ENCODE results near the gene IPO13. TPM values are rescaled to one million over a fixed set of nuclear protein-coding genes. Genes with fewer than 3 reads are reported as not detected.

The IPO13 gene
- total RNA-seq, 1 donor from 2014 or later: 7.8 TPM

DNA sequence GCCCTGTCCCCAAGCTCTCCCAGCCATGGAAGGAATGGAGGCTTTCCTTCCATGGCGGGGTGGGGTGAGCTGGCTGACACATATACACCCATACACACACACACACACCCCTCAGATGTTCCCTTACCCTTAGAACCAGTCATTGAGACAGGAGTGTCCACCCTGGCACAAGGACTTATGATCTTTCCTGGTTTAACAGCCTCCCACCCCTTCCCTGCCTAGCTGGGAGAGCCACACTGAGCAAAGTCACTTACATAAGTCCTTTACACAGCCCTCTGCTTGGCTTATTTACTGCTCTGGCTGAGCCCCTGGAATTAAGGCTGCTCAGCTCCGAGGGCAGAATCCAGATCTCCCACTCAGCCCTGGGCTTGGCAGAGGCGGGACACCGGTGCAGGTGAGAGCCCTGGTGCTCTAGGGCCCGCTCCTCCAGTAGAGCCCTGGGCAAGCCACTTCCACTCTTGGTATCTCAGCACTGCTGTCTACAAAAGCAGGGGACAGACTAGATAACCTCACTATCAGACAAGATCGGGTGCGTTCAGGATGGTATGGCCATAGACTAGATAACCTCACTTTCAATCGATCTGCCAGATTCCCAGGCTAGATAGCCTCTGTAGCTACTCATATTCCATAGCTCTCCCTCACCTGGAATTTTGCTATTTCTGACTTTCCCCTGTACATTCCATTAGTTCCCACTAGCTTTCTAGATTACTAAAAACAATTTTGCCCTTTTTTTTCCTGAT, 67.8 kb downstream of the IPO13 start:
- no peak for DNase-seq

DNA sequence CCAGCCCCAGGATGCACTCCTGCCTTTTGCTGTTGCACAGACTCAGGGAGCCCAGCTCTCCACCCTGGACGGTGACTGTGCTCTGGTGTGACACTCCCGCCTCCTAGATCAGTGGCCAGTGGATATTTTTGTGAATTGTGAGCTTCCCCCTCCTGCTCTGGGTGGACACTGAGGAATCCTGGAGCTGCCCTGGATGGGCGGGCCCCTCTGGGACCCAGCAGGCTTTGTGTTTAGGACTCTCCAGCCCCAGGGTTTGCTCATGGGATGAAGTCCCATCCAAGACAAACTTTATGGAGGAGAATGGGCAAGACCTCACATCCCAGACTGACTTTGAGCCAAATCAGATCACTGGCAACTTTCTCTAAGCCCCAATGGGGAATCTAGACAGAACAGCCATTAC, 68.5 kb downstream of the IPO13 start:
- DNase-seq: no peak

DNA sequence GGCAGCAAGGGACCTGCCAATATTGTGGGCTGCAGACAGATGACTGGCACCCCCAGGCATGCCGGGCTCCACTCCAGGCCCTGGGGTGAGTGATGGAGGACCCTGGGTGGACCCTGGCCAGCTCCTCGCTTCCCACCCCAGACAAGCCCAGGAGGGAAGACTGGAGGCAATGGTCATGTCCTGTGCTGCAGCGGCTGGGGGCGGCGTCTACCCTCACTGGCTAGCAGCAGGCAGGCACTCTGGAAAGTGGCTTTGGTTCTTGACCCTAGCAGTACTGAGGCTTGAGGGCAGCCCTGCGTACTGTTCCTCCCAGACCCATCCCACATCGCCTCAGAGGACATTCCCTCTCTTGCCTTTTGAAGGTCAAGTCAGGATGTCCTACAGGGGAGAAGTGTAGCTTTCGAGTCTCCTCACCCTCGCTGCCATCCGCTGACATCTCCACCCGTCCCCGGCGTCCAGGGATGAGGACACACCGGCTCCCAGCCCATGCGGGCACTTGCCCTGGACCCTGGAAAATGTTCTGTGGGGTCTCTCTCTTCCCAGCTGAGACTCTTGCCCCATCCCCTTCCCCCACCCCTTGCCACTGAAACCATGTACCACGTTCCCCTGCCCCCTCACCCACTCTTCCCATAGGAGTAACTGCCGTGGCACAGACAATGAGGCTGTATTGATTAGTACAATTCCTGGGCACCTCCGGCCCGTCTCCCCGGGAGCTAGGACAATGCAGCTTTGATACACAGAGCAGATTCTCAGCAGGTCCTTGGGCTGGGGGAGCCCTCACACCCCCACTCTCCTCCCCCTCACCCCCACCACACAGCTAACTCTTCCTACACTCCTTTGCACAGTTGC, 69.5 kb downstream of the IPO13 start:
- DNase-seq: no peak

DNA sequence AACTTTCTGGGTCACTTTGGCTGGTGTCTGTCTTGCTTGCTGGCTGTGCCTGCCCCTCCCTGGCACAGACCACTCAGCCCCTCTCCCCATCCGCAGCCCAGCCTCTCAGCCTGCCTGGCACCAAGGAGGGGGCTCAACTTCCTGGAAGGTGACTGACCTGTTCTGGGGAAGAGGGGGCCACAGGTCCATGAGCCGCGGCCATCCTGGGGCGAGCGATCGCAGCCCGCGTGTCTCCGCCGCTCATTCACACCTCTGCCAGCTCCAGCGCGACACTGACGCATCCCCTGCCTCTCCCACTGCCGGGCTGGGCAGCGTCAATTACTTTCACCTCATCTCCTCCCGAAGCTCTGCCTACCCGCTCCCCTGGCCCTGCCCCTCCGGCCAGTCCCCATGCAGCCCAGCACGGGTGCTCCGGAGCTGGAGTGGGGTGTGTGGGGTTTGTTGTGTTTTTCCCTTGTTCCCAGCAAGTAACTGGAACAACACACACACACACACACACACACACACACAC, 70.2 kb downstream of the IPO13 start:
- DNase-seq: no peak

Other genes with a start within 250 kb of the IPO13 start
- gene ST3GAL3, start 239.4 kb upstream of the IPO13 start, total RNA-seq: 15.7 TPM
- 0.49 TPM for gene ARTN, start 13.1 kb upstream of the IPO13 start, total RNA-seq
- 14.2 TPM for gene DPH2, start 23.1 kb downstream of the IPO13 start, total RNA-seq
- gene ATP6V0B, start 28.0 kb downstream of the IPO13 start, total RNA-seq: 58.6 TPM
- gene B4GALT2, start 32.3 kb downstream of the IPO13 start, total RNA-seq: 20.8 TPM
- 2.0 TPM for gene CCDC24, start 44.6 kb downstream of the IPO13 start, total RNA-seq
- 3.6 TPM for gene SLC6A9, start 84.5 kb downstream of the IPO13 start, total RNA-seq
- not detected for gene KLF17, start 171.9 kb downstream of the IPO13 start, total RNA-seq
- not detected for gene KLF18, start 194.7 kb downstream of the IPO13 start, total RNA-seq

All from skin of body (tissue), 2 donors.